ENCODE results near the gene USP43.

The USP43 gene

DNA sequence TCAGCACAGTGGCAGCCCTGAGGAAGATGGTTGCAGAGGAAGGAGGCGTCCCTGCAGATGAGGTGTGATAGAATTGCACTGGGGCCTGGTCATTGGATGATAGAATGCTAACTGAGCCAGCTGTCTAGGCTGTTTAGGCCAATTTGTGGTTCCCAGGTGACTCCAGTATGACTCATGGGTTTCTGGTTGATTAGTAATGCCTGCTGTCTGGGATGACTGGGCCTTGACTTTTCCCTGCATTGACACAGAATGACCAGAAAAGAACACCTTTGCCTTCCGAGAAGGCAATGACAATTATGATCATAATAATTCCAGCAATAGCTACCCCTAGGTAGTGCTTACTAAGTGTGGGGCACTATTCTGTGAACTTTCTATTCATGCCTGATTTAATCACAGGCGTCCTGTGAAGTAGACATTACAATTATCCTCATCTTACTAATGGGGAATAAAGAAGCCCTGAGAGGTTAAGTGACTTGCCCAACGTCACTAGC is 31.5 kb downstream of the USP43 start:
- Histone ChIP-seq H3K27me3 (replicated peaks; ENCODE audit: control insufficient read depth, insufficient read depth, low read length) (no peaks in the 10 kb centered on the region; the same call in 1 of the 2 replicates), H3K4me3 (replicated peaks; ENCODE audit: low read depth, low read length) (no peak overlapping the region), H3K36me3 (ENCODE audit: control insufficient read depth, insufficient read depth, low read length) (no peaks in the 10 kb centered on the region)
- no peak for DNase-seq (ENCODE audit: extremely low read depth, insufficient read length)
- TF ChIP-seq CTCF (IDR thresholded peaks at IDR 0.05; ENCODE audit: insufficient read depth, low read length, poor library complexity, severe bottlenecking) = no peak

DNA sequence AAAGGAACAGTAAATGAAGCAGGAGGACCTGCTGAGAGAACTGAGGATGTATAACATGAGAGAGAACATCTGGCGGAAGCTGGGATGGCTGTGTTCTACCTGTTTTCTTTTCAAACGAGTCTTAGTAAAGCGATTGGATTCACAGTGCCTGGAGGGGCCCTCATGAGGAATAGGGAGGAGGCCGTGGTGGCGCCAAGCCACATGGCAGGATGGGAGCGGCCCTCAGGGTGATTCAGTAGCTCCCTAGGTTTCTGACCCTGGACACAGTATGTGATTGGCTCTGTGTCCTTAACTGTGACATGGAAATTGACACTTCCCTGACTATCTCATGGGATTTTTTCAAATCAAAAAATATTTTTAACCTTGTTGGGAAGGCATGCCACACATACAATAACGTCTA is 32.1 kb downstream of the USP43 start:
- no peaks in the 10 kb centered on the region for H3K36me3 ChIP-seq (ENCODE audit: control insufficient read depth, insufficient read depth, low read length)
- no peak overlapping the region for H3K4me3 ChIP-seq (replicated peaks; ENCODE audit: low read depth, low read length)
- TF ChIP-seq CTCF (IDR thresholded peaks at IDR 0.05; ENCODE audit: insufficient read depth, low read length, poor library complexity, severe bottlenecking) = no peak
- DNase-seq (ENCODE audit: extremely low read depth, insufficient read length) = no peak
- no peaks in the 10 kb centered on the region; the same call in 1 of the 2 replicates for H3K27me3 ChIP-seq (replicated peaks; ENCODE audit: control insufficient read depth, insufficient read depth, low read length)

GRCh38 chr17:9677896-9678295 is 32.6 kb downstream of the USP43 start:
- no peak for DNase-seq (ENCODE audit: extremely low read depth, insufficient read length)
- TF ChIP-seq CTCF (IDR thresholded peaks at IDR 0.05; ENCODE audit: insufficient read depth, low read length, poor library complexity, severe bottlenecking) = no peak
- Histone ChIP-seq H3K36me3 (ENCODE audit: control insufficient read depth, insufficient read depth, low read length) (no peaks in the 10 kb centered on the region), H3K4me3 (replicated peaks; ENCODE audit: low read depth, low read length) (no peak overlapping the region), H3K27me3 (replicated peaks; ENCODE audit: control insufficient read depth, insufficient read depth, low read length) (no peaks in the 10 kb centered on the region; the same call in 1 of the 2 replicates)

DNA sequence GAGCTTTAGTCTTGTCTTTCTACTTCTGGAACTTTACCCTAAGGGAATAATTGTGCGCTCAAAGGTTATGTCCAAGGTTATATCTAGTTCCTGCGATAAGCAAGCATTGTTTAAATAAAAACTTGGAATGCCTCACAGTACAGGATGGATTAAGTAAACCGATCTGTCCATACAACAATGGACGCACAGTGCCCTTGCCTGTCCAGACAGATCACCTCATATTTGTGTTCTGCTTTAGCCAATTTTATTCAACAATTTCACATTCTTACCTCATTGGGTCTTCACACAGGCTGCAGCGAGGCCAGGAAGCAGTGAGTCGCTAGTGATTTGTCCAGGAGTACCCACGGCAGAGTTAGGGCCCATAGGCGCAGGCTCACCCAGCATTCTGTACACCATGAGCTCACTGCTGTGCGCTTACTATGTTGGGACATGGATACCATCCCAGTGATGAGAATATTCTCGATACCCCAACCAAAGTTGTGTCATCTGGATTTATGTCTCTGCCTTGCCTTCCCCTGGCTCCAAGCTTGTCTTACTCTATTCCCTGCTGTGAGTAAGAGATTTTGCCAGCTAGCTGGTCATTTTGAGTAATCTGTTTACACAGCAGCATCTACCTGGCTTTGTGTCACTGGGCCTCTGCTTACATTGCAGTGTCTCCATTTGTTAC is 39.8 kb downstream of the USP43 start:
- no peak for DNase-seq (ENCODE audit: extremely low read depth, insufficient read length)
- H3K4me3 ChIP-seq (replicated peaks; ENCODE audit: low read depth, low read length) = no peak overlapping the region
- no peaks in the 10 kb centered on the region; the same call in 1 of the 2 replicates for H3K27me3 ChIP-seq (replicated peaks; ENCODE audit: control insufficient read depth, insufficient read depth, low read length)
- no peaks in the 10 kb centered on the region for H3K36me3 ChIP-seq (ENCODE audit: control insufficient read depth, insufficient read depth, low read length)
- TF ChIP-seq CTCF (IDR thresholded peaks at IDR 0.05; ENCODE audit: insufficient read depth, low read length, poor library complexity, severe bottlenecking) = no peak

GRCh38 chr17:9693755-9694154 is 48.4 kb downstream of the USP43 start:
- no peak overlapping the region for H3K4me3 ChIP-seq (replicated peaks; ENCODE audit: low read depth, low read length)
- no peaks in the 10 kb centered on the region; the same call in 1 of the 2 replicates for H3K27me3 ChIP-seq (replicated peaks; ENCODE audit: control insufficient read depth, insufficient read depth, low read length)
- no peaks in the 10 kb centered on the region for H3K36me3 ChIP-seq (ENCODE audit: control insufficient read depth, insufficient read depth, low read length)
- TF ChIP-seq CTCF (IDR thresholded peaks at IDR 0.05; ENCODE audit: insufficient read depth, low read length, poor library complexity, severe bottlenecking) = no peak
- no peak for DNase-seq (ENCODE audit: extremely low read depth, insufficient read length)

Data from GM06990 (cell line).